HG02973 (cell line): ENCODE results near the gene CCR1.
"Not testable (repeated sequence)": the region's sequence is repeated elsewhere in the genome, so short reads cannot be mapped to it uniquely, and the experiment has no call there.

Experiments used
- ATAC-seq: cut with Tn5 transposase; IDR thresholded peaks from one replicate; pipeline ENCODE4 v1.9.1; 2021; ENCODE audit warnings: moderate library complexity; ENCODE audit not compliant: unreplicated experiment

CCR1 gene

DNA sequence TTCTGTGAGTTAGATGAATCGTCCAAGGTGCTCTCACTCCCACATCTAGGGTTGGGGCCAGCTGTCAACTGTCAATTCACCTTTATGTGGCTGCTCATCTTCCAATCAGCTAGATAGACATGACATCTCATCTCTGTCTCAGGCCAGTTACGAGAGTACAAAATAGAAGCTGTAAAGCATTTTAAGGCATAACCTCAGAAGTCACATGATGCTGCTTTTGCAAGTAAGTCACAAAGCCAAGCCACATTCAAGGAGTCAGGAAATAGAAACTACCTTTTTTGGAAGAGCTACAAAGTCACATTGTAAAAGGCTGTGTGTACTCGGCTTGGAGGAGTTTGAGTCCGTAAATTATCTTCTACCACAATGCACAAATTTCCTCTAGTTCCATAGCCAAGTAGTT is 5.1 kb upstream of the CCR1 start:
- no peak for ATAC-seq

DNA sequence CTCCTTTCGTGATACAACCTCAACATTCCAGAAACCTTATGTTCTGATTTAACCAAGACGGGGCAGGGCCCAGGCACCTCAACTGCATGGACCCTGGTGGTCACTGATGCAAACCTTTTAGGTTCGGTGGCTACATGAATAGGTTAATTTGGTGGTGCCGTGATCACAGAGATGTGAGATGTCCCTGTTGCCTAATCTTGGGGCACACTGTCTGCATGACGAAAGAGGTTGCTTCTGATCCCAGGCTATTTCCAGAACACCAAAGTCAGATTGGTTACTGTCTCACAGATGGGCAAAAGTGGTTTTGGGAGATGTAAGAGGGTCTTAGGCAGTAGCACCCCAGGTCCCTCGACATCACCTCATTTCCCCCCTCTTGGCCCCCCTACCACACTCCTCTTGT is 4.0 kb upstream of the CCR1 start:
- ATAC-seq = no peak

DNA sequence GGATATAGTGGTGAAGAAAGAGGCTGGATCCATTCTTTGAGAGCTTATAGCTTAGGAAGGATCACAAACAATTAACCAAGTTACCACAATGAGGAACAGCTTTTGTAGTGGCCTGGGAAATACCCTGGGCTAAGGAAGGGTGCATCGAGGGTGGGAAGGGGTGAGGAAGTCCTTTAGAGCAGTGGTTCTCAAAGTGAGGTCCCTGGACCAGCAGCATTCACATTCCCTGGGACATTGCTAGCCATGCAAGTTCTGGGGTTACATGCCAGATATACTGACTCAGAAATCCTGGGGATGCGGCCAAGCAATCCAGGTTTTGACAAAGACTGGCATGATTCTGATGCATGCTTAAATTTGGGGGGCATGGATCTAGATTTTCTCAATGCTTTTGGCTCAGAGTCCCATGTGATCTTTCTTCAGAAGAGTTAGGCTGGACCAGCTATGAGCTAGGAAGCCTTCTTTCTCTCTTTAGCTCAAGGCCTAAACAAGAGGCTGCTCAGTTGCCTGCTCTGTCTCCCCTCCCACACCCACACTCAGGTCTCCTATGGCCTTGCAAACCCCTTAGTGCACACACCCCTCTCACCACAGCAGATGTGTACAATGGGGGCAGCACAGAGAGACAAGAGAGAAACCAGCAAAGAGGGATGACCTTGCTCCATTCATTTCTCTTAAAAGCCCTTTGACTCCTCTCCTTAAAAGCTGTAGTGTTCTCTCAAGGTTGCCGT is 1.8 kb upstream of the CCR1 start:
- no peak for ATAC-seq

DNA sequence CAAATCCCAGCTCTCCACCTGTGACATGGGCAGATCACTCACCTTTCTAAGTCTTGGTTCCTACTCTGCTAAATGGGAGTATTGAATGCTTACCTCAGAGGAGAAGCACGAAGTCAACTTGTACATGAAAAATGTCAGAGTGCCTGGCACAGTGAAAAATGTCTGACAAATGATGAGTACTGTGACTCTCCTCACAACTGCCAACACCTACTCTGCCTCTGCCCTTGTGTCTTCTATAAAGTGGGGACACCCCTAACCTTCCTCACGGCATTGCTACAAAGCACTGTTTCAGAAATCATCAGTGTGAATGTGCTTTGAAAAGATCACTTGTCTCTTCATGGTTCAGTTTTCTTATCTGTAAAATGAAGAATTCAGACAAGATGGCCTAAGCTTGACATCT is 940 bp upstream of the CCR1 start:
- ATAC-seq = no peak

DNA sequence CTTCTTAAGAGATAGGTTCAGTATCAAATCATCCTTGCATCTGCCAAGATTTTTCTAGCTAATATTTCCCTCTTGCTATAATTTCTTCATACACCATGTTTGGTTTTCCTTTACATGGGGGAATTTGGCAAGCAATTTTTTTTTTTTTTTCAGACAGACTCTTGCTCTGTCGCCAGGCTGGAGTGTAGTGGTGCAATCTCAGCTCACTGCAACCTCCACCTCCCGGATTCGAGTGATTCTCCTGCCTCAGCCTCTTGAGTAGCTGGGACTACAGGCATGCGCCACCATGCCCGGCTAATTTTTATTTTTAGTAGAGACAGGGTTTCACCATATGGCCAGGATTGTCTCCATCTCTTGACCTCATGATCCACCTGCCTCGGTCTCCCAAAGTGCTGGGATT is 599 bp downstream of the CCR1 start:
- not testable (repeated sequence) for ATAC-seq

DNA sequence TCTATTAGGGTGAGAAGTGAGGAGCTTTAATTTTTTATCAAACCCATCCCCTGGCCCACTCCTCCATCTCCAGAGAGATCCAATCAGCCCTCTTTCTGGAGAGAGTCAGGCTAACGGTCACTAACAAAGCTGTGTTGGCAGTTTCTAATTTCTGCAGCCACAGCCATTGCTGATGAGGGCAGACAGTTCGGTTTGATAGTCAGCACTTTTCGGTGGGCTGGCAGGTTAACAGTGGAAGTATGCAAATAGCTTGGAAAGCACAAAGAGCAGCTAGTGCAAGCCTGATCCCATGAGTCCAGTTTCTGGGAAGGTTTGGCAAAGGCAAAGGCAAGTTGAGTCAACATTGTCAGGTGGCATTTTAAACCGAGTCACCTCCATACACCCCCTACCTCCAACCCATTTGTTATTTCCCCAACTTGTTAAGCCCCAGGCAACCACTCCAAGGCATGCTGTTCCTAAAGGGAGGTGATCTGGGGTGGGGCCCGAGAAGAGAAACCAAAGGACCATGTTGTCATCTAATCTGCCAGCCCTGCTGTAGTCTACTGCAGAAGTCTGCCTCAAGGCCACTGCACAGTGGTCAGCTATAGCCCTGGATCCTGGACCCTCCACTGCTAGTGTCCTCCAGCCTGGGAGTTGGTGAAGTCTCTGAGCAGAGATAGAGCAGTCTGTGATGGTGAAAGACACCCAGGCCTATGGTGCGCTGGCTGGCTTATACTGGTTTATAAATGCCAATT is 1.7 kb downstream of the CCR1 start:
- ATAC-seq = no peak

DNA sequence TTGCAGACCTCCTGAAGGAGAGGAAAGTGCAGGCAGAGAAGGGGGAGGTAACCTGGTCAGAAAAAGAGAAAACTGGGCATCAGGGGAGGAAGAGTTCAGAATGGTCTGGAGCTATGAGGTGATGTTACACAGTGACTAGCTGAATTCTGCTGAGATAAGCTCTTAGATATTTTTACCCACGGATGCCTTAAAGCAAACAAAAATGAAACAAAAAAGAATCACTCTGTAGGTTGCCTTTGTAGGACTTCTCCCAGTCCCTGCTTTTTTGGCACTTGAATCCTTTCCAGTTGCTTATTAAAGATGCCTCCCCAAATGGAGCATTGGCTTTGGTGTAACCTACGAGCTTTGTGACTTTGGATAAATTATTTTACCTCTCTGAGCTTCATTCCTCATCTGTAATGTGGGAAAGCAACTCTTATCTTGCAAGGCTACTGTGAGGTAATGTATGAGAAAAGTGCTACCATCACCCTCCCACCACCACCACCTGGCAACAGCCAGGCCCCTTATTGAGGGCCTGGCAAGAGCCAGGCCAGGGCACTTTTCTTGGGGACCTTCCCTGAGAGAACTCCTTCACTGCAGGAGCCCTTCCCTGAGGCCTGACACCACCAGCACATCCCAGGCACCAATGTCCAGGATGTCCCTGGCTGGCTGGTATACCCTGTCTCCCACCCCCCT is 2.7 kb downstream of the CCR1 start:
- ATAC-seq = no peak

DNA sequence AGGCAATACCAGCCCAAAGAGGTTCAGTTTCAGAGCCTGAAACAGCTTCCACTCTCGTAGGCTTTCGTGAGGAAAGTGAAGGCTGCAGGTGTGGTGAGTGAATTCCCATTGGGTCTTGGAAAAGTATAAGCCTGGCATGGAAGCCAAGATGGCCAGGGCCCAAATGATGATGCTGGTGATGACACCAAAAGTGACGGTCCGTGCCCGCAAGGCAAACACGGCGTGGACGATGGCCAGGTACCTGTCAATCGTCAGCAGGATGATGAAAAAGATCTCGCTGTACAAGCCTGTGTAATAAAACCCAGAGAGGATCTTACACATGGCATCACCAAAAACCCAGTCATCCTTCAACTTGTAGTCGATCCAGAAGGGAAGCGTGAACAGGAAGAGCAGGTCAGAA is 4.4 kb downstream of the CCR1 start:
- no peak for ATAC-seq

DNA sequence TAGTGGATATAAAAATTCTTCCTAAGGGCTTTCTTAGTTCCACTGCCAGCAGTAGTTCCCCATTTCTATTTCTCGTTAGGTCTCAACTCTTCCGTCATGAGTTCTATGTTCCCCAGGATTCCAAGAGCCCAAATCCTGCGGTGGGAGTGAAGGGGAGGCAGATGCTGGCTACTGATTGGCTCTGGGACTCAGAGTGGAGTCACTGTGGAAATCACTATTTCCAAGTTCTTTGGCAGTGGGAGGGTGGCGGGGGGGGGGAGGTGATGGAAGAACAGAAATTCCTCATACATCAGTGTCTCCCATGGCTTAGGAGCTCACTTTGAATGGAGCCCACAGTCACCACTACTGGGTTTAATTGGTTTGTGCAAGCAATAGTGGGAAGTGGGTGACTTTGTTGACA is 5.6 kb downstream of the CCR1 start:
- no peak for ATAC-seq

DNA sequence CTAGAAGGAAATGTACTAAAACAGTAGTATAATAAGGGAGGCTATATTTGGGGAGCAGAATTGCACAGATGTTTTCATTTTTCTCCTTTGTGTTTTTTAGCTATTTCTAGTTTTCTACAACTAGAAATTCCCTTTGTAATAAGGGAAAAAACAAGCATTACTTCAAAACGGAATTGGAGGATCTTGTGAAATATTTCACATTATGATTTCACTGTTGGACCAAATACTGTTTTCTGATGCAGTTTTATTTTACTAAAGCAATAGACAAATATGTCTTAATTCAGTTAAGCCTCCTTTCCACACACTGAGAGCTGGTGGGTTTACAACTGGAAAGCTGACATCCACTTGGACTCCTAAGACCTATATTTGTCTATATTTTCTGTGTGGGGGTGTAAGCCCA is 7.3 kb downstream of the CCR1 start:
- no peak for ATAC-seq

DNA sequence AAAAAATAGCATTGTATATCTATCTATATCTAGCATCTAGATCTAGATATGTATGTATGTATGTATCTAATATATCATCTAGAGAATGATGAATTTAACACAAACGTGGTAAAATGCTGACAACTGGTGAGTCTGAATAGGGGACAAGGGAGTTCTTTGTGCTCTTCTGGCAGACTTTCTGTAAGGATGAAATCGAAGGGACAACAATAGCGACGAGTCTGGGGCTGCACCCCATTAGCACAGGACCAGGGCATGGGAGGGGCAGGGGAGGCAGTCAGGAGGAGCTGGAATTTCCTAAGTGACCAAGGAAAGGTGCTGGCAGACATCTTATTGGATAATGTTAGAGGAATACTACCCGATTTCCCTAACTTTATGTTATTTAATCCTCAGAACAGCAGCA is 7.9 kb downstream of the CCR1 start:
- ATAC-seq = no peak

DNA sequence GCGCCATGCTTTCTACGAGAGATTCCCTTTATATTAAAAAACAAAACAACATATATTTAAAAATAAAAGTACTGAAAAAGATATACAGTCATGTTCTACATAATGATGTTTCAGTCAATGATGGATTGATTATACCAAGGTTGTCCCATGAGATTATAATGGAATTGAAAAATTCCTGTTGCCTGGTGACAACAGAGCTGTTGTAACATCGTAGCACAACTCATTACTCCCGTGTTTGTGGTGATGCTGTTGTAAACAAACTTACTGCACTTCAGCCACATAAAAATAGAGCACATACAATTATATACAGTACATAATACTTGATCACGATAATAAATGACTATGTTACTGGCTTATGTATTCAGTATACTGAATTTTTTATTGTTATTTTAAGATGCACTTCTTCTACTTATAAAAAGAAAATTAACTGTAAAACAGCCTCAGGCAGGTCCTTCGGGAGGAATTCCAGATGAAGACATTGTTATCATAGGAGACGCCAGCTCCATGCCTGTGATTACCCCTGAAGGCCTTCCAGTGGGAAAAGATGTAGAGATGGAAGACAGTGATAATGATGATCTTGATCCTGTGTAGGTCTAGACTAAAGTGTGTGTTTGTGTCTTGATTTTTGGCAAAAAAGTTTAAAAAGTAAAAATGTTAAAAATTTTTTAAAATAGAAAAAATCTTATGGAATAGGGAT is 11.7 kb downstream of the CCR1 start:
- ATAC-seq = no peak

DNA sequence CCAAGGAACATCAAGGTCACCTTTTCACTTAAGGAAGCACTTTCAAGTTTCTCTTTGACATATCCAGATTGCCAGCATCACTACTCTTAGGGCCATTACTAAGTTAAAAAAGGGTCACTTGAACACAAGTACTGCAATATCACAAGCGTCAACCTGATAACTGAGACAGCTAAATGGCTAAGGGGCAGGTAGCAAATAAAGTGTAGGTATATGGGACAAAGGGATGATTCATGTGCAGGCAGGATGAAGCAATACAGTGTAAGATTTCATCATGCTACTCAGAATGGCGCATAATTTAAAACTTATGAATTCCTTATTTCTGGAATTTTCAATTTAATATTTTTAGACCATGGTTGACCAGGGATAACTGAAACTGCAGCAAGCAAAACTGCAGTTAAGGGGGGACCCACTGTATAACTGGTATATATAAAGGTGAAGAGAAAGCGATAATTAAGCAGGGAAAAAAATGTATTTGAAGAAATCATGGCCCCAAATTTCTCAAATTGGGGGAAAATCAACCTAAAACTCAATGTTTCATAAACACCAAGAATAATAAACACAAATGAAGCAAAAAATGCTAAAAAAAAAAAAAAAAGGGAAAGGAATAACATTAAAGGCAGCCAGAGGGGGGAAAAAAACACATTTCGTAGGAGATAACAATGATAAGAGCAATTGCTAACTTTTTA is 13.1 kb downstream of the CCR1 start:
- no peak for ATAC-seq

DNA sequence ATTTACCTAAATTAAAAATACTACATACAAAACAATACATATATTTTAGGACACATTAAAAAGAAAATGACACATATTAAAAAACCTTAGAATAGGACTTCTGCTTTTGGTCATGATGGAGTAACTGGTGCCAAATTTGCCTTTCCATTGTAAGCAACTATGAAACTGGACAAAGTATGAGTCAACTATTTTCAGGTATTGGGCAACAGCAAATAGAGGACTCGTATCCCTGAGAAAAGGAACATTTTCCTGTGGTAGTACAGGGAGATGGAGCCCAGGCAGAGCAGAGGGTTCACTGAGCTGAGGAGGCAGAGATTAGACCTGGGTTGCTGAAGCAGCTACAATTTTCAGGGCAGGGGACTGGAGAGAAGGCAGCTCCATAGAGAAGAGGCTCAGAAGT is 14.7 kb downstream of the CCR1 start:
- no peak for ATAC-seq

DNA sequence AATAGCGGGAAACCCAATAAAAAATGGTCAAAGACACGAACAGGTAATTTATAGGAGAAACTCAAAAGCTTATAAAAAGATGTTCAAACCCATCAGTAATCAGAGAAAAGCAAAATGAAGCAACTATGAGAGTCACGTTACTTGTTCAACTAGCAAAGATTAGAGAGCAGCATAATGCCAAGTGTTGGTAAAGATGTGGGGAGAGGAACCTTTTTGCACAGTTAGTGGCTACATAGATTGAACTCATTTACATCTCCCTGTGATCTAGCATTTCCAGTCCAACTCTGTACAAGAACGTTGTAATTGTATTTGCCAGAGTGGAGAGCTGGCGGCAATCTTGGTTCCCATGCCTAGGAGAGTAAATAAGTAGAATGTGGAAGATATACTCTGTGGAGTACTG is 15.2 kb downstream of the CCR1 start:
- no peak for ATAC-seq

DNA sequence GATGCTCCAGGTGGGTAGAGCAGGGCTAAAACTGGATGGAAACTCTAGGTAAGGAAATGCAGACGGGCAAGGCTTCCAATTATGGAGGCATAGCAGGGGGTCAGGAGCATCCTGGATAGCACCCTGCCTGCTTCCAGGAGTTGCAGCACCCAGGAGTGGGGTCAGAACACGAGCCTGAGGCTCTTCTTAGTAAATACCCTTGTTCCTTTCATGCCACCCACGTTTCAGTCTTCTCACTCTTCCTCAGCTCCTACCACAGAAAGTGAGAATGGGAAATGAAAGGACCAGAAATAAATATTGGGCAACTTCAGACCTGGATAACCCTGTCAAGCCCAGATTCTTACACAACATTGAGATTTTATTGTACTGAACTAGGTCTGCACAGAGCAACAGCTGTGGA is 16.4 kb downstream of the CCR1 start:
- ATAC-seq = no peak

DNA sequence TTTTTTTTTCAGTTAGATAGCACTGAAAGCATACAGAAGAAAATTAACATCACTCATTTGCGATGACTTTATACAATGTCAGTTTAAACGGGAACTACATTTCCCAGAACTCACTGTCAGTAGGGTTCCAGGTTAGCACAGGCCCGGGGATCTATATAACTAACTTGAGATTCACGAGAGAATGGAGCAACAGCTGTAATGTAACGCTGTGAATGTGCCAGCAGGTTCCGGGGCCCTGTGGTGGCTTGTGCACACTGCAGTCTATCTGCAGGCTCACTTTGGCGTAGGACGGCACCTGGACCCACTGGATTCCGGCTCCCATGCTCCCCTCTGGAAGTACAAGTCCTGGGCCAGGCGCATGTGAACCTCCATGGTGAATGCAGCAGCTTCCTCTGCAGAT is 19.4 kb downstream of the CCR1 start:
- ATAC-seq = no peak

DNA sequence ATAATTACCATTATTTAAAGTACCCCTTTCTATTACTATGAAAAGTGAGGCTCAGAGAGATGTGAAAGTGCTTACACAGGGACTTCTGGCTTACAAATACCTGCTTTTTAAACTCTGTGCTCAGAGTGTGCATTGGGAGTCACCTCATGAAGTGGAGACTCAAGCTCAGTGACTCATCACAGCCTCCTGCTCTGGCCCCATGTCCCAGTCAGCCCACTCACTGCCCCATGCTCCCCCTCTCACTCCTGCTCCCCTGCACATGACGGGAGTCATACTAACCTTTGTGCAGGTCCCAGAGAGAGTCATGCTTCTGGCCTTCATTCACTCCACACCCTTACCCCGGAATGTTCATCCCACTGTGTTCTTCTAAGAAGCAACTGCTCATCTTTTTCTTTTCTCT is 20.2 kb downstream of the CCR1 start:
- no peak for ATAC-seq

DNA sequence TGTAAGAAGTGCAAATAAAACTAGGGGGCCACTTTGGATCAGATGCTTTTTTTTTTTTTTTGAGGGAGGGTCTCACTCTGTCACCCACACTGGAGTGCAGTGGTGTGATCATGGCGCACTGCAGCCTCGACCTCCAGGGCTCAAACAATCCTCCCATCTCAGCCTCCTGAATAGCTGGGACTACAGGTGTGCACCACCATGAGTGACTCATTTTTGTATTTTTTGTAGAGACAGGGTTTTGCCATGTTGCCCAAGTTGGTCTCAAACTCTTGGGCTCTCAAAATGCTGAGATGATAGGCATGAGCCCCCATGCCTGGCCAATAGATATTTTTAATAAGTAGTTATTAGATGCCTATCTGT is 20.8 kb downstream of the CCR1 start:
- ATAC-seq = peak; percentile 15

DNA sequence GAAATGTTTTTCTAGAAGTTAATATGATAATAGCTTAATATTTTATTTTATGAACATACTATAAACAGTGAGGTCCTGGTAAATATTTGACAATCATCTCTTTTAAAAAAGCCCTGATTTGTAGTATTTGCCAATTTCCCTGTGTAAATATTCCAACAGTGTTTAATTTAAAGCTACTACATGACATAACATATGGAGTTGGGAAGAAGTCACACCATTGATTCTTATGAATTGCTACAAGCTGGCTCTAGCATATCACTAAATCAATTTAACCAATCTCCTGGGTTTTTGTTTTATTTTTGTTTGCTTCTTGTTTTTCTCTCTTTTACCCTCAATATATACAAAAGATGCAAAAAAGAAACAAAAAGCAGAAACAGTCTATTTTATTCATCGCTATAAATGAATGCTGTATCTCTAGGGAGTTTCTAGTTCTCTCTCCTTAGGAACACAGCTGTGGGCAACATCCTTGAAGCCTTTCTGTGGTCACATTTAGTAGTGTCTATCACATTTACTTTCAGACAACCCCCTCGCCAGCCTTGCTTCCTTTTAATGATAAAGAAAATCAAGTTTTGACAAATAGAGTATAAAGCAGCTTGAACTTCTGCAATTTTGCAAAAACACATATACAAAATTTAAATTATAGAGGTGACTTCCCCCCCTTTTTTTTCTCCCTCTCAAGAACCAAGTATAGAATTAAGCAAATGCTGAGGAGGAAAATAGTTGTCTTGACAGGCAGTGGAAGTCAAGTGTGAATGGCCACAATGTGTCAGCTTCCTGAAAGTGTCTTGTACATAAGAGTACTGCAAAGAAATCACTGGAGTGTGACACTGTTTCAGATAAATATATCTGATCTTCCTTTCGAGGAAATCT is 21.4 kb downstream of the CCR1 start:
- peak; percentile 77 for ATAC-seq
